GM21737 (cell line): ENCODE results near the gene CAMK2G.
"Not testable (repeated sequence)": the region's sequence is repeated elsewhere in the genome, so short reads cannot be mapped to it uniquely, and the experiment has no call there.

ENCODE experiments used
- ATAC-seq: cut with Tn5 transposase; IDR thresholded peaks from one replicate; pipeline ENCODE4 v1.9.1; 2021; ENCODE audit warnings: mild to moderate bottlenecking, moderate library complexity; ENCODE audit not compliant: unreplicated experiment

Gene CAMK2G

DNA sequence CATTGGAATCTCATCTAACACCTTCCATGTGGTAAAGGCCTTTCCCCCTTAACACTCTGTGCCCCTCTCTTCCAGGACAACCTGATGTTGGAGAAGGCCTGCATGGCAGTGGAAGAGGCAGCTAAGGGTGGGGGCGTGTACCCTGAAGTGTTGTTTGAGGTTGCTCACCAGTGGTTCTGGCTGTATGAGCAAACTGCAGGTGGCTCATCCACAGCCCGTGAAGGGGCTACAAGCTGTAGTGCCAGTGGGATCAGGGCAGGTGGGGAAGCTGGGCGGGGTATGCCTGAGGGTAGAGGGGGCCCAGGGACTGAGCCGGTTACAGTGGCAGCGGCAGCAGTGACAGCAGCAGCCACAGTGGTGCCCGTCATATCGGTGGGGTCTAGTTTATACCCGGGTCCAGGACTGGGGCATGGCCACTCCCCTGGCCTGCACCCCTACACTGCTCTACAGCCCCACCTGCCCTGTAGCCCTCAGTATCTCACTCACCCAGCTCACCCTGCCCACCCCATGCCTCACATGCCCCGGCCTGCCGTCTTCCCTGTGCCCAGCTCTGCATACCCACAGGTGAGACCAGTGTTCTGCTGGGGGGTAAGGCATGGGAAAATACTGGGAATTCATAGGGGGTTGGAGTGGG is 75.3 kb downstream of the CAMK2G start:
- ATAC-seq = no peak

DNA sequence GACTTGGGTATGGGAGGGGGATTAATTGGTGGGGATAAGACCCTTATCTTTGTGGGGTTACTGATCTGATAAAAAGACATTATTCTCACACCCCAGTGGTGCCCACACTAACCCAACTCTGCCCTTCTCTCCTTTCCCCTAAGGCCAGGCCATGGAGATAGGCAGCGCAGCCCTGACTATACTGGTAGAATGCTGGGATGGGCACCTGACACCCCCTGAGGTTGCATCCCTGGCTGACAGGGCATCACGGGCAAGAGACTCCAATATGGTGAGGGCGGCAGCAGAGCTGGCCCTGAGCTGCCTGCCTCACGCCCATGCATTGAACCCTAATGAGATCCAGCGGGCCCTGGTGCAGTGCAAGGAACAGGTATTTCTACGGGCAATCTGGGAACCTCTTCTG is 76.3 kb downstream of the CAMK2G start:
- ATAC-seq = no peak

DNA sequence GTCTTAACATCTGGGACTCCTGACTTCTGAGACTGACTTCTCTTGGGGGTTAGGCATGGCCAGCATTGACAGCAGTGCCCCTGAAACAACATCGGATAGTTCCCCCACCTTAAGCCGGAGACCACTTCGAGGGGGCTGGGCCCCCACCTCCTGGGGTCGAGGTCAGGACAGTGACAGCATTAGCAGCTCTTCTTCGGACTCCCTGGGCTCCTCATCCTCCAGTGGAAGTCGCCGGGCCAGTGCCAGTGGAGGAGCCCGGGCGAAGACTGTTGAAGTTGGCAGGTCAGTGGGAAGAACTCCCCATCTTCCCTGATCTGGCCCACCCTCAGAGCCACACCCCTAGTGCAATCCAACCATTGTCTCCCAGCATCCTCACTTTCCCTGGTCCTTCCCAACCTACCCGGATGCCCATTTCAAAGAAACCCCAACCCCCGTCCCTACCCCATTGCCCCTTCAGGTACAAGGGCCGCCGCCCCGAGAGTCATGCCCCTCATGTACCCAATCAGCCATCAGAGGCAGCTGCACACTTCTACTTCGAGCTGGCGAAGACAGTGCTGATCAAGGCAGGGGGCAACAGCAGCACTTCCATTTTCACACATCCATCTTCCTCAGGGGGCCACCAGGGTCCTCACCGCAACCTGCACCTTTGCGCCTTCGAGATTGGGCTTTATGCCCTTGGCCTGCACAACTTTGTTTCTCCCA is 76.9 kb downstream of the CAMK2G start:
- ATAC-seq = no peak

DNA sequence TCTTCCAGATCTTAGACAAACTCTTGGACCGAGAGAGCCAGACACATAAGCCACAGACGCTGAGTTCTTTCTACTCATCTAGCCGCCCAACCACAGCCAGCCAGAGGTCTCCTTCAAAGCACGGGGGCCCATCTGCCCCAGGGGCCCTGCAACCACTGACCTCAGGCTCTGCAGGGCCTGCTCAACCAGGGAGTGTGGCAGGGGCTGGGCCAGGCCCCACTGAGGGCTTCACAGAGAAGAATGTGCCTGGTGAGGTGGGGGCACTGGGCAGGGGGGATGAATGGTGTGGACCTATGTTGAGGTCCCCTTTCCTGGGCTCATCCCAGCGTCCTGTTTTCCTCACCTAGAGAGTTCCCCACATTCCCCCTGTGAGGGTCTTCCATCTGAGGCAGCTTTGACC is 77.6 kb downstream of the CAMK2G start:
- no peak for ATAC-seq

DNA sequence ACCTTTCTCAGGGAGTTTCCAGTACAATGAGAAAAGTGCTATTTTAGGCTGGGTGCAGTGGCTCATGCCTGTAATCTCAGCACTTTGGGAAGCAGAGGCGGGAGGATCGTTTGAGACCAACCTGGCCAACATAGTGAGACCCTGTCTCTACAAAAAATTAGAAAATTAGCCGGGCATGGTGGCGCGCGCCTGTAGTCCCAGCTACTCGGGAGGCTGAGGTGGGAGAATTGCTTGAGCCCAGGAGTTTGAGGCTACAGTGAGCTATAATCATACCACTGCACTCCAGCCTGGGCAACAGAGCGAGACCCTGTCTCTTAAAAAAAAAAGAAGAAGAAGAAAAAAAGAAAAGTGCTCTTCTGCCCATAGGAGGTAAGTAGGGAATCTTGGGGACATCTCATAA is 78.3 kb downstream of the CAMK2G start:
- not testable (repeated sequence) for ATAC-seq

DNA sequence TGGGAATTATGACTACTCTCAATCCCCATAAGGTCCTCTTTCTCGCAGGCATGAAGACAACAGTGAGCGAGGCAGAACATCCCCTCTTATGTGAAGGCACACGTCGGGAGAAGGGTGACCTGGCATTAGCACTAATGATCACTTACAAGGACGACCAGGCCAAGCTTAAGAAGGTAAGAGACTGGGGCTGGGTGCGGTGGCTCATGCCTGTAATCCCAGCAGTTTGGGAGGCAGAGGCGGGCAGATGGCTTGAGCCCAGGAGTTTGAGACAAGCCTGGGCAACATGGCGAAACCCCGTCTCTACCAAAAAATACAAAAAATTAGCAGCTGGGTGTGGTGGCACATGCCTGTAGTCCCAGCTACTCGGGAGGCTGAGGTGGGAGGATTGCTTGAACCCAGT is 78.9 kb downstream of the CAMK2G start:
- ATAC-seq = not testable (repeated sequence)

DNA sequence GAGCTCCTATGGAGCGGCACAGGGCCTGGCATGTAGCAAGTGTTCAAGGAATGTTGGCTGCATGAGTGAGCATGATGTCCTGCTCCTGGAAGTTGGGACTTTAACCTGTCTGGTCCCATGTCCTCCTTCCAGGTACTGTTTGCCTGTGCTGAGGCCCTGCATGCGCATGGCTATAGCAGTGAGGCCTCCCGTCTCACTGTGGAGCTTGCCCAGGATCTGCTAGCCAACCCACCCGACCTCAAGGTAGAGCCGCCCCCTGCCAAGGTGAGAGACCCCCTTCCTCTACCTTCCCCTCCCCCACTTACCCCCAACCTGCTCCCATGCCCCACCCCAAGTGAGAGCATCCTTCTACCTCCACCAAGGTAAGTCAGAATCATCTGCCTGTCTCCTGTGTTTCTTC is 80.9 kb downstream of the CAMK2G start:
- no peak for ATAC-seq

DNA sequence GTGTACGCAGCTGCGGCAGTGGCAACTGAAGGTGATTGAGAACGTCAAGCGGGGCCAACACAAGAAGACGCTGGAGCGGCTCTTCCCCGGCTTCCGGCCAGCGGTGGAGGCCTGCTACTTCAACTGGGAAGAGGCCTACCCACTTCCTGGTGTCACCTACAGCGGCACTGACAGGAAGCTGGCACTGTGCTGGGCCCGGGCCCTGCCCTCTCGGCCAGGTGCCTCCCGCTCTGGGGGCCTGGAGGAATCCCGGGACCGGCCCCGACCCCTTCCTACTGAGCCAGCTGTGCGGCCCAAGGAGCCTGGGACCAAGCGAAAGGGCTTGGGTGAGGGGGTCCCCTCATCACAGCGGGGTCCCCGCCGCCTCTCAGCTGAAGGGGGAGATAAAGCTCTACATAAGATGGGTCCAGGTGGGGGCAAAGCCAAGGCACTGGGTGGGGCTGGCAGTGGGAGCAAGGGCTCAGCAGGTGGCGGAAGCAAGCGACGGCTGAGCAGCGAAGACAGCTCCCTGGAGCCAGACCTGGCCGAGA is 82.4 kb downstream of the CAMK2G start:
- no peak for ATAC-seq

DNA sequence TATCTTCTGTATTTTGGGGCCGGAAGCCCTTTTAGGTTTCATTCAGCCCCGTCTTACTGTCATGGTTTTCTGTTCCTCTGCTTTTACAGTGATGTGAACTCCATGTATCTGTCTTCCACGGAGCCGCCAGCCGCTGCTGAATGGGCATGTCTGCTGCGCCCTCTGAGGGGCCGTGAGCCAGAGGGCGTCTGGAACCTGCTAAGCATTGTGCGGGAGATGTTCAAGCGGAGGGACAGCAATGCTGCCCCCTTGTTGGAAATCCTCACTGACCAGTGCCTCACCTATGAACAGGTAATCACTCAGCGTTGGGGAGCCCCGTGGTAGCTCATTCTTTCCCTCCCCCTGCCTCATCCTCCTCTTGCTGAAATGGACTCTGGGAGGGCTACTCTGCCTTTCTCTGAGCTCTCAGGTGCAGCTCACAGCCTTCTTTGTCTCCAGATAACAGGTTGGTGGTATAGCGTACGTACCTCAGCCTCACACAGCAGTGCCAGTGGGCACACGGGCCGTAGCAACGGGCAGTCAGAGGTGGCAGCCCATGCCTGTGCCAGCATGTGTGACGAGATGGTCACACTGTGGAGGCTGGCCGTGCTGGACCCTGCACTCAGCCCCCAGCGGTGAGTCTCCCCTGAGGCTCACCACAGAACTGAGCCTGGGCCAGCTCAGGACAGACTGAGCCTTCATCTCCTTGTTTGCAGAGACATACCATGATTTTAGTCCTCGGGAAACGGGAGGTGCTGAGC is 83.3 kb downstream of the CAMK2G start:
- ATAC-seq = no peak

DNA sequence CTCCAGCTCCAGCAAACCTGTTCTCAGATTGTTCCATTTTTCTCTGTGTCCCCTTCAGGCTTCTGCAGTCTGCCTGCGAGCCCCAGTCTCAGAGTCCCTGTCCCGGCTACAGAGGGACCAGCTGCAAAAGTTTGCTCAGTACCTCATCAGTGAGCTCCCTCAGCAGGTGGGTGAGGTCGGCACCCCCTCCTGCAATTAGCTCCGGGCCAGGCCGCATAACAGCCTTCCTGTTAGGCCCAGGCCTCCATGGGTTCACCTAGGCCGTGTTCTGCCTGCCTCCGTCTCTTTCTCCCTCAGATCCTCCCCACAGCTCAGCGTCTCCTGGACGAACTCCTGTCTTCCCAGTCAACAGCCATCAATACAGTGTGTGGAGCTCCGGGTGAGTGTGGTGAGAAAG is 84.7 kb downstream of the CAMK2G start:
- no peak for ATAC-seq

DNA sequence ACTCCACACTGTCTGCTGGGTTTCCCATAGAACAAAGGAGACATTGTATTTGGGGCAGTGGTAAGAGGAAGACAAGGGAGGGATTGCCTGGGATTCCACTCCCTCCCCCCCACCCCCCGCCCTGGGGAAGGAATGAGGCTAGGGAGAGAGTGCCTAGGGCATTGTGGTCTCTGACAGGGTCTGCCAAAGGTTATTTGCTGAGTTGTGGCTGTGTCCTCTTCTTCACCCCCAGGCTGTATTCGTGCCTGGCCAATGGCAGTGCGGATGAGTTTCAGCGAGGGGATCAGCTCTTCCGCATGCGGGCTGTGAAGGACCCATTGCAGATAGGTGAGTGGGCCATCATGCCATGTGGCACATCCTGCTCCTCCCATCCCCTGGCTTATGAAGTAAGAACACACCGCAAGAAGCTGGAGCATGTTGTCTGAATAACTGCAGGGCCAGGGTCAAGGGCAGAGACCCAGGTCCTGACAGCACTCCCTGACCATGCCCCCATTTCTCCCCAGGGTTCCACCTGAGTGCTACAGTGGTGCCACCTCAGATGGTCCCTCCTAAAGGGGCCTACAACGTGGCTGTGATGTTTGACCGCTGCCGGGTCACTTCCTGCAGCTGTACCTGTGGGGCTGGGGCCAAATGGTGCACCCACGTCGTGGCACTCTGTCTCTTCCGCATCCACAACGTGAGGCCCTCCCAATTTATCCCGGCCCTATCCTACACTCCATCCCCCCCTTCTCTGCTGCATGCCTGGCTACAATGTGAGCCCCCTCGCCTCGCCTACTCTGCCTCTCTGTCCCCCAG is 85.3 kb downstream of the CAMK2G start:
- ATAC-seq = no peak

DNA sequence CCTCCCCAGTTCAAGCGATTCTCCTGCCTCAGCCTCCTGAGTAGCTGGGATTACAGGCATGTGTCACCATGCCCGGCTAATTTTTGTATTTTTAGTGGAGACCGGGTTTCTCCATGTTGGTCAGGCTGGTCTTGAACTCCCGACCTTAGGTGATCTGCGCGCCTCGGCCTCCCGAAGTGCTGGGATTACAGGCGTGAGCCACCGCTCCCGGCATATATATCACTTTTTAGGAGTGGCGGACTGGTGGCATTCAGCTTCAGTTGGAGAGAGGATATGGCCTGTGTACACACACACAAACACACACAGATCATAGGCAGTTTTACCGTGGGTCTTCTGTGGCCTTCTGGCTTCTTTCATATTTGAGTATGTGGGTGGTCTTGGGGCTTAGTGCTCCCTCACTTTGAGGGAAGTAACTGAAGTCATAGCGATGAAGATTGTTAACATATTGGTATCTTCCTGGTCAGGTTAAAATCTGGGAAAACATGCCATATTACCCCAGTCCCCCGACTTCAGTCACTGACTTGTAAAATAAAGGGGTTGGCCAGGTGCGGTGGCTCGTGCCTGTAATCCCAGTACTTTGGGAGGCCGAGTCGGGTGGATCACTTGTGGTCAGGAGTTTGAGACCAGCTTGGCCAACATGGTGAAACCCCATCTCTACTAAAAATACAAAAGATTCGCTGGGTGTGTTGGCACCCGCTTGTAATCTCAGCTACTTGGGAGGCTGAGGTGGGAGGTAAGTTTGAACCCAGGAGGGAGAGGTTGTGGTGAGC is 87.1 kb downstream of the CAMK2G start:
- not testable (repeated sequence) for ATAC-seq

DNA sequence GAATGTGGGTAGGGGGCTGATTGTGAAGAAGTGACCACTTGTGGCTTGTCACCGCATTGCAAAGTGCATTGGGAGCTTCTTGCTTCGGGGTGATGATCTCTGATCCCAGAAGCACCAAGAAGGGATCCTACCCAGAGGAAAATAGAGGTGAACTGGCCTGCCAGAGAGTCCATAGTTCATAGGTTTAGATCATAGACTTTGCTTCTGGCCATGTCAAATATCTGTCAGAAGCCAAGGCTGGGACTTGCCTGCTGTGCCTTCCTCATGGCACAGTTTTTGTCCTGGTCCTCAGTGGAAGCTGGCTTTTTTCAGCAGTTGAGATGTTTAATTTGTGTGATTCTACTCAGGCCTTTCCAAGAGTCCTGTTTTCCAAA is 87.9 kb downstream of the CAMK2G start:
- ATAC-seq = no peak

DNA sequence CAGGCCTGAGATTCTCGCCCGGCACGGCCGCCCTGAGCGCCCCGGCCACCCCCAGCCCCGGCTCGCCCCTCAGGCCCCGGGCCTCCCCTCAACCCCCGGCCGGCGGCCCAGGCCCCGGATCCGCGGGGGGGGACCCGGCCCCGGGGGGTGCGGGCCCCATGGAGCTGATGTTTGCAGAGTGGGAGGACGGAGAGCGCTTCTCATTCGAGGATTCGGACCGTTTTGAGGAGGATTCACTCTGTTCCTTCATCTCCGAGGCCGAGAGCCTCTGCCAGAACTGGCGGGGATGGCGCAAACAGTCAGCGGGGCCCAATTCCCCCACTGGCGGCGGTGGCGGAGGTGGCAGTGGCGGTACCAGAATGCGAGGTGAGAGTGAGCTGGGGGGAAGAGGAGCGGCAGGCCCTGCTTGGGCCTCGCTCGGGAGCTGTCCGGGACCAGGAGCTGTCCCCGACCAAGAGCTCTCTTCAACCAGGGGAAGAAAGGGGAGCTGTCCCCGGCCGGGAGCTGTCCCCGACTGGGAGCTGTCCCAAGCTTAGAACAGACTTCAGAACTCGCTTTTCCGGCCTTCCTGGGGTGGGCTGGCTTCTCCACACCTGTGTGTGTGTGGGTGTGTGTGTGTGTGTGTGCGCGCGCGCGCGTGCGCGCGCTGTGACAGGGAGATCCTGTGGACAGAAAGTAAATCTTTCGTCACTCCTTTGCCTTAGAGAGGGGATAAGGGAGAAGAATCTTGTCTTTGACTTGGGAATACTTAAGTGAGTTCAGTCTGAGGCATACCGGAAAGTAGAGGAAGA is 88.4 kb downstream of the CAMK2G start:
- ATAC-seq = peak; percentile 4

DNA sequence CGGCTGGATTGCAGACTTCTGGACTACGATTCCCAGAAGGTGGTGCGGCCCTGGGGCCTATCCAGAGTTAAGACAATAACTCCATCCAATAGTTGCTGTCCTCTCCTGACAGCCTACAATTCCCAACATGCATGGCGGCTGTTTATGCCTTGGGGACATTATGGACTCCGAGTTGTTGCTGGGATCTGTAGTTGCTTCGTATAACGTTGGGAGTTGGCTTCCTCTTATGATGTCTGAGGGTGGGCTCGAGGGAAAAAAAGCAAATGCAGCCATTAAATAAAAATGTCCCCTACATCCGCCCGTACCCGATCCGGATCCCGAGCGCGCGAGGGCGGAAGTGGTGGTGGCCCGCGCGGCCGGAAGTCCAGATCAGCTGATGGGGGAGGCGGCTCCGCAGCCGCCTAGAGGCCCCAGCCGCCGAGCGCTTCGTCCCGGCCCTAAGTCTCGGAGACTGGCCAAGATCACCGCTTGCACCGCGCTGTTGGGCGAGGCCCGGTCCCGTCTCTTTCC is 89.1 kb downstream of the CAMK2G start, which contains the start of gene ZSWIM8:
TSS of gene ZSWIM8 (plus strand) at position 396 of the 510 bp plus-strand sequence. CDS start 273 bp downstream, outside the sequence.
- ATAC-seq = peak; percentile 67

DNA sequence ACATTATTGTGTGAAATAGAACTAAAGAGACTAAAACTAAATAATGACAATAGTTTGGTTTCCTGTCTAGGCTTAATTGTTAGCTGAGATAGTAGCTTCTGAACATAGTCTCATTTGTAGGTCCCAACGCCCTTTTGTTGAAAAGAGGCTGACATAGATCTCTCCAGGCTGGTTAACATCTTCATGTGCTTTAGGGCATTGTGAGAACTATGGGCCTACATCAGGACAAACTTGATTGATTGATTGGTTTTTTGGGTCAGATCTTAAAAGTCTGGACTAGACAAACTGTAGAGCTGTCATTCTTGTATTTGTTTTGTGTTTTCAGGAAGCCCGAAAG is 91.6 kb downstream of the CAMK2G start:
- no peak for ATAC-seq

DNA sequence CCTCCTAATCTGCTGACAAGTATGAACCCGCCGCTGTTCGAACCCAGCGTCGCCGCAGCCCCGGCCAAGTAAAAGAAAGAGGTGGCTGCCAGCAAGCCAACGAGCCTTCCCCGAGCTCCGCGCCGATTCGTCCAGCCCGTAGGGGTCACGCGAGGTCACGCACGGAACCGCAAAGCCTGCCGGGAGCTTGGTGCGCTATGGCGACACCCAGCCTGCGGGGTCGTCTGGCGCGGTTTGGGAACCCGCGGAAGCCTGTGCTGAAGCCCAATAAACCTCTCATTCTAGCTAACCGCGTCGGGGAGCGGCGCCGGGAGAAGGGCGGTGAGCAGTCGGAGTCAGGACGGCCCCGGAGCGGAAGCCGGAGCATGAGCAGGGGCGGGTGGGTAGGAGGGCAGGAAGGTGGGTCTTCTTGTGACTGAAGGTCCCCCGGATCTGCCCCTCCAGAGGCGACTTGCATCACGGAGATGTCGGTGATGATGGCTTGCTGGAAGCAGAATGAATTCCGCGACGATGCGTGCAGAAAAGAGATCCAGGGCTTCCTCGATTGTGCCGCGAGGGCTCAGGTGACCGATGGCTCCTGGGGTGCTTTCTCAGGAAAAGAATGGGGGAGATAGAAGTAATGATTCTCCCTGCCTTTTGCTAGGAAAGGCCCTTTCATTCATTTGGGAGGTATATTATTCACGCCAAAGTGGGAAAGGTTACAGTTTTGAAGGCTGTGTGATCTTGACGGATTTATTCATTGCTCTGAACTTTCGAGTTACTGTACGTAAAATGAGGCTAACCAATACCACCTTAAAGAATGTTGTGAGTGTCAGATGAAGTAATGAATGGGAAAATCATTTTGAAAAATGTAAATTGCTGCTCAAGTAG is 92.2 kb downstream of the CAMK2G start, which contains the start of gene CHCHD1:
TSS of gene CHCHD1 (plus strand) at position 170 of the 870 bp plus-strand sequence. CDS start at position 198, 28 bp downstream.
- peak; percentile 42 for ATAC-seq

DNA sequence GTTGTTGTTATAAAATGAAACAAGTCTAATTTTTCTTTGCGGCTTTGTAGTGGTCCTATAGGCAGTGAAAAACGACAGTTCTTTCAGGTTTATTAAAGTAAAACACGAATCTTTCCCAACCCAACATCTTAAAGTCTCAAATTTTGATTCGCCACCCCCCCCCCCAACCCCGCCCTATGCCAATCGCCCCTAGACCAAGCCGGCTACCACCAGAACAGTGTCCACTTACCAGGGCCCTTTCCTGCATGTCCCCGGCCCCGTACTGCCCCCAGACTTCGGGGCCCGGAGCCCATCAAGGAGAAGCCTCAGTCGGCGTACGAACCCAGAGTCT is 92.8 kb downstream of the CAMK2G start:
- peak; percentile 7 for ATAC-seq
